NB4 (cell line): ENCODE results near the gene SIK2.

Source experiments
- CTCF ChIP-seq: IDR thresholded peaks from one replicate; pipeline ENCODE4 v1.5.1; 2012; ENCODE audit warnings: low read depth, low read length
- POLR2A ChIP-seq: IDR thresholded peaks from 2 replicates; pipeline ENCODE4 v1.6.1; 2011; ENCODE audit warnings: mild to moderate bottlenecking; ENCODE audit not compliant: insufficient read length; ENCODE audit errors: extremely low read depth

- TF ChIP-seq CTCF (no peak), POLR2A (no peak)
Observed at GRCh38 chr11:111632516-111633220, 30.4 kb downstream of the SIK2 start.
